NCI-H510A treated with DMSO at 0.1 percent for 48 hours (cell line): ENCODE data around the gene LDB3.
"Not testable (repeated sequence)": the region's sequence is repeated elsewhere in the genome, so short reads cannot be mapped to it uniquely, and the experiment has no call there.

Source experiments
- DNase-seq: peaks from one replicate; lab custom pipeline; 2025; lab: John Stamatoyannopoulos, UW

LDB3 gene, protein sequence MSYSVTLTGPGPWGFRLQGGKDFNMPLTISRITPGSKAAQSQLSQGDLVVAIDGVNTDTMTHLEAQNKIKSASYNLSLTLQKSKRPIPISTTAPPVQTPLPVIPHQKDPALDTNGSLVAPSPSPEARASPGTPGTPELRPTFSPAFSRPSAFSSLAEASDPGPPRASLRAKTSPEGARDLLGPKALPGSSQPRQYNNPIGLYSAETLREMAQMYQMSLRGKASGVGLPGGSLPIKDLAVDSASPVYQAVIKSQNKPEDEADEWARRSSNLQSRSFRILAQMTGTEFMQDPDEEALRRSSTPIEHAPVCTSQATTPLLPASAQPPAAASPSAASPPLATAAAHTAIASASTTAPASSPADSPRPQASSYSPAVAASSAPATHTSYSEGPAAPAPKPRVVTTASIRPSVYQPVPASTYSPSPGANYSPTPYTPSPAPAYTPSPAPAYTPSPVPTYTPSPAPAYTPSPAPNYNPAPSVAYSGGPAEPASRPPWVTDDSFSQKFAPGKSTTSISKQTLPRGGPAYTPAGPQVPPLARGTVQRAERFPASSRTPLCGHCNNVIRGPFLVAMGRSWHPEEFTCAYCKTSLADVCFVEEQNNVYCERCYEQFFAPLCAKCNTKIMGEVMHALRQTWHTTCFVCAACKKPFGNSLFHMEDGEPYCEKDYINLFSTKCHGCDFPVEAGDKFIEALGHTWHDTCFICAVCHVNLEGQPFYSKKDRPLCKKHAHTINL

GRCh38 chr10:86668297-86669165 is at the start of gene LDB3:
LDB3 (plus strand) TSS chr10:86668511; CDS start chr10:86668692, 181 bp downstream.
- DNase-seq: peak; percentile 83

GRCh38 chr10:86628311-86628710 is 40.0 kb upstream of the LDB3 start:
- no peak for DNase-seq

DNA sequence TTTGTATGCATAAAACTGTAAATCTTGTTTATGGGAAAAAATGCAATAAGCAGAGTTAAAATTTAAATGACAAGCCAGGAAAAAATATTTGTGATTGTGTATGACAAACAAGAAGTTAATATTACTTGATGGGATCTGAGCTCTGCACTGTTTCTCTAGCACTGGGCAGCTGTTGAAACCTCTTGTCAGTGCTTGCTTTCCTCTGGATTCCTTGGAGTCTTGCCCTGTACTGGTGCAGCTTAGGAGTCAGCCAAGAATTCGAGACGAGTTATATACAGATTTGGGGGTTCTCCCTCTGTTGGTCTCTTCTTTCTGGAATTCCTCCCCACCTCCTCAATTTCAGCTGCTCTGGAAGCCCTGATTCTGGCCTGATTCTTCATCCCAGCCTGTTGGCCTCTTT is 38.2 kb upstream of the LDB3 start:
- no peak for DNase-seq

GRCh38 chr10:86632009-86632800 is 36.1 kb upstream of the LDB3 start:
- DNase-seq: peak; percentile 44

- DNase-seq: no peak
These were observed 35.4 kb upstream of the LDB3 start for GRCh38 chr10:86632951-86633350.

DNA sequence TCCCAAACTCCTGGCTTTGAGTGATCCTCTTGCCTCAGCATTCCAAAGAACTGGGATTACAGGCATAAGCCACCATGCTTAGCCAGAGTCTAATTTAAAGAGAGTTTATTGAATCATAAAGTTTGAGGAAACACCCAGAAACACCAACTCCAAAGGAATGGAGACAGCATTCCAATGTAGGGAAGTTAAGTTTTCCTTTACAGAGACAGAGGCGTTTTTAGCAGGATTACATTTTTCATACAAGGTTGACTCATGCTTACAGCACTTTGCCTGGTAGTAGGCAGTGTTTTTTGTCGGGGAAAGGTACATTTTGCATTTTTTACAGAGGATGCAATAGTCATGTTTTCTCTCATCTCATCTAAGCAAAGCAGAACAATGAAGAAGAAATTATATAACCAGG is 32.9 kb upstream of the LDB3 start:
- DNase-seq: no peak

- no peak for DNase-seq
These were observed 32.0 kb upstream of the LDB3 start for GRCh38 chr10:86636311-86636710.

DNA sequence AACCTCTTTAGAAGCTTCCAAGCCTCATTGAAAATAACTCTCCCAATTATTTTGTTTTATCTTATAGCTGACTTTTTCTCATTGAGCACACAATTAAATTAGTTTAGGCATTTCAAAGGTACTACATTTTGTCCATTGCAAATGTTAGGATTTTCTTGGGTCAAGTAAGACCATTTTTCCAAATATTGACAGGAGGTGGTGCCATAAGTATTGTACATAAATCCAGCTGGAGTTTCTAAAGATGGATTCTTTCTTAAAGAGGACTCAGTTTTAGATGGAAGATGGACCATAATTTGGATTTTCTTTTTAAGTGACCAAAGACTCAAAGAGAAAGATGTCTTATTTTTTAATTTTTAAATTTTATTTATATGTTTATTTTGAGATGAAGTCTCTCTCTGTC is 26.3 kb upstream of the LDB3 start:
- DNase-seq: no peak

DNA sequence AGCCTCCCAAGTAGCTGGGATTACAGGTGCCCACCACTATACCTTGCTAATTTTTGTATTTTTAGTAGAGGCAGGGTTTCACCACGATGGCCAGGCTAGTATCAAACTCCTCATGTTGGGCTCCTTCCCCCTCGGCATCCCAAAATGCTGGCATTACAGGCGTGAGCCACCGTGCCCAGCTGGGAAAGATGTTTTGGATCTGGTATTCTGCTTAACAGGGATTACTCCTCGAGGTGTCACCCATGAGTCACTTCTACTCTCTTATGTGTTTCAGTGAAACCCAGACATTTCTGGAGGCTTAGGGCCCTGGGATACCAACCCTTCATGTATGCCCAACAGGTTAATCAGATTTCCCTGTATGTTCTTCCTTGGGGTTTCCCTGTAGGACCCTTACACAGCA is 25.8 kb upstream of the LDB3 start:
- no peak for DNase-seq

- DNase-seq: no peak
These were observed 24.0 kb upstream of the LDB3 start for GRCh38 chr10:86644152-86644793.

DNA sequence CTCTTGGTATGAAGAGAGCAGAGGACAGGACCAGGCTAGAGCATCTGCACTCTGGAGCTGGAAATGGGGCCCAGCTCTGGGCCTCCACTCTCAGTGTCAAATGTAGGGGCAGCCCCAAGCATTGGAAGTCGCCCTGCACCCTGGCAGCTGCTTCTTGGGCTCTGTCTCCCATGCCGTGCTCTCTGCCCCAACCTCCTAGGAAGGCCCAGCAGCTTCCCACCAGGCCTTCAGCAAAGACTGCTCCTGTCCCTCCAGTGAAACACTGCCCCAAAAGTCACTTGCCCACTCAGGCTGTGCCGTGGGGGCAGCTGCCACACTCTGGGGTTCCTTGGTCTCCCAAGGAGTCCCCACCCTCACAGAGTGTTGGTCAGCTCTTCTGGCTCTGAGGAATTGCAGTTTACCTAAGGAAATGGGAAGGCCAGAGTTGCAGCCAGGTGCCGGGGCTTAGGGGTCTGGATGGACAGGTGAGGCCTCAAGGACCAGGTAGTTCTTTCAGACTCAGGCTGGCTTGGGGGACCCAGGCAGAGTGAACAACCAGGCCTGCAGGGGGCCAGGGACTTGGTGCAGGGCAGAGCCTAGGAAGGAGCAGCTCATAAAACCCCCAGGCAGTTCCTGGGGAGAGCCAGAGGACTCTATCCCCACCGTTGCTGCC is 23.4 kb upstream of the LDB3 start:
- DNase-seq: no peak

DNA sequence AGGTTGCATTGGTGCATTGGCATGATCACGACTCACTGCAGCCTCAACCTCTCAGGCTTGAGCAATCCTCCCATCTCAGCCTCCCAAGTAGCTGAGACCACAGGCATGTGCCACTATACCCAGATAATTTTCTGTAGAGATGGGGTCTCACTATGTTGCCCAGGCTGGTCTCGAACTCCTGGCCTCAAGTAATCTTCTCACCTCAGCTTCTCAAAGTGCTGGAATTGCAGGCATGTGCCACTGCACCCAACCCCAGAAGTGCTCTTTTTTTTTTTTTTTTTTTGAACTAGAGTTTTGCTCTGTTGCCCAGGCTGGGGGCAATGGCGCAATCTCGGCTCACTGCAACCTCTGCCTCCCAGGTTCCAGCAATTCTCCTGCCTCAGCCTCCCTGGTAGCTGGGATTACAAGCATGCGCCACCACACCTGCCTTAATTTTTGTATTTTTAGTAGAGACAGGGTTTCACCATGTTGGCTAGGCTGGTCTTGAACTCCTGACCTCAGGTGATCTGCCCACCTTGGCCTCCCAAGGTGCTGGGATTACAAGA is 22.6 kb upstream of the LDB3 start:
- not testable (repeated sequence) for DNase-seq

- DNase-seq: no peak
These were observed 21.8 kb upstream of the LDB3 start for GRCh38 chr10:86646532-86646931.

- DNase-seq: no peak
These were observed 21.4 kb upstream of the LDB3 start for GRCh38 chr10:86646933-86647332.

GRCh38 chr10:86647773-86648703 is 20.3 kb upstream of the LDB3 start:
- no peak for DNase-seq

- DNase-seq: no peak
These were observed 19.4 kb upstream of the LDB3 start for GRCh38 chr10:86648704-86649427.

GRCh38 chr10:86649471-86650150 is 18.7 kb upstream of the LDB3 start:
- DNase-seq: no peak

DNA sequence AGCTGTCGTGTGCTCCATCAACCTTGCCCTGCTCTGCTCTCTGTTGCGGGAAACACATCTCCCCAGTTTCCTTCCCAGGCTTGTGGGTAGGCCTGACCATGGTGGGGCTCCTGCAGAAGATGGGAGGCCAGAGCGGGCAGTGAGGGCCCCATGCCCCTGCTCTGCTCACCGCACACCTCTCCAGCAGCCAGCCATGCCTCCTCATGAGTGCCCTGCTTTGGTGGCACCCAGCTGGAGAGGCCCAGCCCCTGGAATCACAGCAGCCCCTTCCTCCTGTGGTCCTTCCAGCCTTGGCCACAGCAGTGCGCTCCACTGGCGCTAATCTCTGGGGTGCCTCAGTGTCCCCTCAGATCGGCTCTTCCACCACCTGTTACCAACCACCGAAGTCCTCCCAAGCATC is 18.2 kb upstream of the LDB3 start:
- no peak for DNase-seq
